Nephron (organoid): ENCODE data around the gene LMO3.
"Not testable (repeated sequence)": the region's sequence is repeated elsewhere in the genome, so short reads cannot be mapped to it uniquely, and the experiment has no call there.

Source experiments
- H3K27ac Mint-ChIP-seq, 3 experiments: 2 replicates each; pipeline ENCODE4 v1.8.0; 2020; ENCODE audit warnings: mixed read lengths in 3 of 3, mild to moderate bottlenecking in 2 of 3, moderate library complexity in 1 of 3
- H3K27me3 Mint-ChIP-seq: 2 replicates; pipeline ENCODE4 v1.8.0; 2021; ENCODE audit warnings: low read depth, mild to moderate bottlenecking, moderate library complexity, mixed read lengths
- H3K36me3 Mint-ChIP-seq: 2 replicates; pipeline ENCODE4 v1.8.0; 2020; ENCODE audit warnings: low read depth, mixed read lengths
- H3K4me1 Mint-ChIP-seq: 2 replicates; pipeline ENCODE4 v1.8.0; 2020; ENCODE audit warnings: mixed read lengths
- H3K4me3 Mint-ChIP-seq, 3 experiments: 2 replicates each; pipeline ENCODE4 v1.8.0; 2020; ENCODE audit warnings: mild to moderate bottlenecking in 3 of 3, mixed read lengths in 3 of 3, moderate library complexity in 2 of 3
- H3K9me3 Mint-ChIP-seq: 2 replicates; pipeline ENCODE4 v1.8.0; 2020; ENCODE audit warnings: mixed read lengths
- CTCF ChIP-seq, 3 experiments: fragments of 200-600 bp; sonication (generic); IDR thresholded peaks; one replicate each; pipeline ENCODE4 v1.5.0; 2021; ENCODE audit warnings: antibody characterized with exemption in 3 of 3; ENCODE audit not compliant: unreplicated experiment in 3 of 3

LMO3 gene

GRCh38 chr12:16542586-16542985 is 63.4 kb downstream of the LMO3 start:
- peaks cover 4% of the 10 kb centered on the region for H3K9me3 Mint-ChIP-seq
- no peak for TF ChIP-seq CTCF (IDR thresholded peaks at IDR 0.05; ENCODE audit: unreplicated experiment in 3 of 3)
- no peaks in the 10 kb centered on the region for H3K36me3 Mint-ChIP-seq
- no peak overlapping the region for H3K27ac Mint-ChIP-seq
- no peak overlapping the region for H3K4me3 Mint-ChIP-seq
- no peaks in the 10 kb centered on the region for H3K4me1 Mint-ChIP-seq
- H3K27me3 Mint-ChIP-seq = no peaks in the 10 kb centered on the region

- H3K27me3 Mint-ChIP-seq, H3K27ac Mint-ChIP-seq, H3K4me3 Mint-ChIP-seq, H3K4me1 Mint-ChIP-seq, H3K9me3 Mint-ChIP-seq, H3K36me3 Mint-ChIP-seq: not testable (repeated sequence)
Measured at GRCh38 chr12:16537652-16538051, 68.3 kb downstream of the LMO3 start.

GRCh38 chr12:16531621-16532020 is 74.3 kb downstream of the LMO3 start:
- no peak overlapping the region for H3K4me3 Mint-ChIP-seq
- peaks cover 18% of the 10 kb centered on the region for H3K4me1 Mint-ChIP-seq
- H3K36me3 Mint-ChIP-seq = no peaks in the 10 kb centered on the region
- no peak for TF ChIP-seq CTCF (IDR thresholded peaks at IDR 0.05; ENCODE audit: unreplicated experiment in 3 of 3)
- no peaks in the 10 kb centered on the region for H3K27me3 Mint-ChIP-seq
- peaks cover 3% of the 10 kb centered on the region for H3K9me3 Mint-ChIP-seq
- H3K27ac Mint-ChIP-seq = peak overlapping the region in 1 of 3 experiments; percentile 19

- H3K36me3 Mint-ChIP-seq = no peaks in the 10 kb centered on the region
- H3K4me1 Mint-ChIP-seq = peaks cover 18% of the 10 kb centered on the region
- H3K9me3 Mint-ChIP-seq = no peaks in the 10 kb centered on the region
- no peak overlapping the region for H3K4me3 Mint-ChIP-seq
- no peaks in the 10 kb centered on the region for H3K27me3 Mint-ChIP-seq
- no peak for TF ChIP-seq CTCF (IDR thresholded peaks at IDR 0.05; ENCODE audit: unreplicated experiment in 3 of 3)
- no peak overlapping the region for H3K27ac Mint-ChIP-seq
Measured at GRCh38 chr12:16530268-16530850, 75.6 kb downstream of the LMO3 start.

- TF ChIP-seq CTCF (IDR thresholded peaks at IDR 0.05; ENCODE audit: unreplicated experiment in 3 of 3) = no peak
- Mint-ChIP-seq H3K36me3 (no peaks in the 10 kb centered on the region), H3K27ac (no peak overlapping the region), H3K4me1 (peaks cover 15% of the 10 kb centered on the region), H3K4me3 (no peak overlapping the region), H3K27me3 (no peaks in the 10 kb centered on the region), H3K9me3 (no peaks in the 10 kb centered on the region)
Measured at GRCh38 chr12:16526693-16527092, 79.3 kb downstream of the LMO3 start.

- Mint-ChIP-seq H3K4me1 (no peaks in the 10 kb centered on the region), H3K4me3 (no peak overlapping the region), H3K36me3 (no peaks in the 10 kb centered on the region), H3K27ac (no peak overlapping the region), H3K9me3 (no peaks in the 10 kb centered on the region), H3K27me3 (no peaks in the 10 kb centered on the region)
- no peak for TF ChIP-seq CTCF (IDR thresholded peaks at IDR 0.05; ENCODE audit: unreplicated experiment in 3 of 3)
Measured at GRCh38 chr12:16524378-16524777, 81.6 kb downstream of the LMO3 start.
